Measurements from ENCODE around the gene LITAFD. TPM values are rescaled to one million over a fixed set of nuclear protein-coding genes. Genes with fewer than 3 reads are reported as not detected.

LITAFD gene
- total RNA-seq, 2 donors from 2014 or later: not detected

GRCh38 chr16:8854298-8854948, 27.7 kb upstream of the LITAFD start:
- Mint-ChIP-seq H3K27ac (peak overlapping the region; percentile 10), H3K27me3 (ENCODE audit: insufficient read depth) (no peaks in the 10 kb centered on the region), H3K4me1 (peaks cover 16% of the 10 kb centered on the region), H3K9me3 (no peaks in the 10 kb centered on the region), H3K36me3 (ENCODE audit: low read depth) (peaks cover 93% of the 10 kb centered on the region), H3K4me3 (no peak overlapping the region)
- no peak overlapping the region for H3K9ac ChIP-seq (ENCODE audit: extremely low read depth, low read length, poor library complexity, severe bottlenecking)
- no peaks in the 10 kb centered on the region for H3K27me3 ChIP-seq (ENCODE audit: control insufficient read depth, insufficient read depth, low read length, poor library complexity, severe bottlenecking)
- H3K36me3 ChIP-seq (ENCODE audit: control insufficient read depth, insufficient read depth, low read length): peaks cover 93% of the 10 kb centered on the region
- WGBS, 2 experiments (ENCODE audit: insufficient coverage in 1 of 2, insufficient read length in 1 of 2): 96% methylated on average over 8 of the region's 9 CpGs; no CpG with 5 or more reads in 1 of the 2 experiments
- H3K9me3 ChIP-seq (ENCODE audit: control insufficient read depth, low read length): no peaks in the 10 kb centered on the region
- no peak for DNase-seq
- peak overlapping the region; percentile 44 for H3K27ac ChIP-seq (ENCODE audit: low read depth, low read length)
- H3K4me1 ChIP-seq (ENCODE audit: control insufficient read depth, insufficient read depth, low read length): peaks cover 15% of the 10 kb centered on the region
- TF ChIP-seq CTCF (conservative IDR thresholded peaks at IDR 0.05): no peak
- H3K4me3 ChIP-seq (ENCODE audit: low read length): no peak overlapping the region

GRCh38 chr16:8855051-8855786, 26.9 kb upstream of the LITAFD start:
- no peaks in the 10 kb centered on the region for H3K9me3 ChIP-seq (ENCODE audit: control insufficient read depth, low read length)
- no peak overlapping the region for H3K4me3 Mint-ChIP-seq
- WGBS, 2 experiments (ENCODE audit: insufficient coverage in 1 of 2, insufficient read length in 1 of 2): 88 to 98% methylated on average over 4 to 11 of the region's 11 CpGs
- peak; percentile 62 for TF ChIP-seq CTCF (conservative IDR thresholded peaks at IDR 0.05)
- H3K27ac ChIP-seq (ENCODE audit: low read depth, low read length): no peak overlapping the region
- peaks cover 89% of the 10 kb centered on the region for H3K36me3 ChIP-seq (ENCODE audit: control insufficient read depth, insufficient read depth, low read length)
- no peak for DNase-seq
- no peaks in the 10 kb centered on the region for H3K27me3 Mint-ChIP-seq (ENCODE audit: insufficient read depth)
- no peak overlapping the region for H3K4me3 ChIP-seq (ENCODE audit: low read length)
- no peaks in the 10 kb centered on the region for H3K9me3 Mint-ChIP-seq
- peaks cover 89% of the 10 kb centered on the region for H3K36me3 Mint-ChIP-seq (ENCODE audit: low read depth)
- H3K9ac ChIP-seq (ENCODE audit: extremely low read depth, low read length, poor library complexity, severe bottlenecking): no peak overlapping the region
- H3K4me1 Mint-ChIP-seq: peaks cover 16% of the 10 kb centered on the region
- no peaks in the 10 kb centered on the region for H3K27me3 ChIP-seq (ENCODE audit: control insufficient read depth, insufficient read depth, low read length, poor library complexity, severe bottlenecking)
- H3K4me1 ChIP-seq (ENCODE audit: control insufficient read depth, insufficient read depth, low read length): peaks cover 15% of the 10 kb centered on the region
- peak overlapping the region; percentile 74 for H3K27ac Mint-ChIP-seq

- peaks cover 16% of the 10 kb centered on the region for H3K4me1 Mint-ChIP-seq
- peaks cover 85% of the 10 kb centered on the region for H3K36me3 Mint-ChIP-seq (ENCODE audit: low read depth)
Measured at GRCh38 chr16:8855972-8856371, 26.2 kb upstream of the LITAFD start.

More at GRCh38 chr16:8855972-8856371, 26.2 kb upstream of the LITAFD start:
- no peak overlapping the region for H3K9ac ChIP-seq (ENCODE audit: extremely low read depth, low read length, poor library complexity, severe bottlenecking)
- 75 to 78% methylated on average over 4 to 5 of the region's 5 CpGs for WGBS, 2 experiments (ENCODE audit: insufficient coverage in 1 of 2, insufficient read length in 1 of 2)
- no peak overlapping the region for H3K27ac ChIP-seq (ENCODE audit: low read depth, low read length)
- H3K4me3 ChIP-seq (ENCODE audit: low read length): no peak overlapping the region
- H3K36me3 ChIP-seq (ENCODE audit: control insufficient read depth, insufficient read depth, low read length): peaks cover 86% of the 10 kb centered on the region
- no peaks in the 10 kb centered on the region for H3K9me3 ChIP-seq (ENCODE audit: control insufficient read depth, low read length)
- H3K27ac Mint-ChIP-seq: no peak overlapping the region
- H3K27me3 ChIP-seq (ENCODE audit: control insufficient read depth, insufficient read depth, low read length, poor library complexity, severe bottlenecking): no peaks in the 10 kb centered on the region
- TF ChIP-seq CTCF (conservative IDR thresholded peaks at IDR 0.05): no peak
- H3K4me1 ChIP-seq (ENCODE audit: control insufficient read depth, insufficient read depth, low read length): peaks cover 15% of the 10 kb centered on the region
- no peak for DNase-seq
- no peaks in the 10 kb centered on the region for H3K9me3 Mint-ChIP-seq
- no peak overlapping the region for H3K4me3 Mint-ChIP-seq
- no peaks in the 10 kb centered on the region for H3K27me3 Mint-ChIP-seq (ENCODE audit: insufficient read depth)
